Suppressor macrophage treated with lipopolysaccharide for 1 hour (primary cell): Measurements from ENCODE around the gene PCGF5.
"Not testable (repeated sequence)": the region's sequence is repeated elsewhere in the genome, so short reads cannot be mapped to it uniquely, and the experiment has no call there.

Experiments
- DNase-seq, 3 donors: peaks; one replicate each; pipeline ENCODE4 v3.0.0-alpha.2; 2020 to 2022

Gene PCGF5

DNA sequence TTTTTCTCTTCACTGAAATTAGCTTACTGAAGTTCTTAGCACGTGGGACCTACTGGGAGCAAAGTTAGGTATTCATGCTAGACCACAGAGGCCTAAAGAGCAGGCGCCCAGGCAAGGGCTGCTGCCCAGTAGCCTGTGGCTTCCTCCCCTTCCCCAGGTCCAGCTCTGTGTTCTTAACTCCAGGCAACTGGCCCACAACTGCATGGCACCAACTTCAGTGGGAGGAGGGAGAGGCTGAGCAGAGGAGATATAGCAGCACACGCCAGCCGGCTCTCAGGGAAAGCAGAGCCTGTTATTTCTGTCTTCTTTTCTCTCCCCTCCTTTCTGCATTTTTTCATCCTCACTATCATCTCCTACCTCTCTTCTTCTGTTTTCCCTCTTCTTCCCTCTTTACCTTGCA is 67.4 kb downstream of the PCGF5 start:
- DNase-seq = no peak

DNA sequence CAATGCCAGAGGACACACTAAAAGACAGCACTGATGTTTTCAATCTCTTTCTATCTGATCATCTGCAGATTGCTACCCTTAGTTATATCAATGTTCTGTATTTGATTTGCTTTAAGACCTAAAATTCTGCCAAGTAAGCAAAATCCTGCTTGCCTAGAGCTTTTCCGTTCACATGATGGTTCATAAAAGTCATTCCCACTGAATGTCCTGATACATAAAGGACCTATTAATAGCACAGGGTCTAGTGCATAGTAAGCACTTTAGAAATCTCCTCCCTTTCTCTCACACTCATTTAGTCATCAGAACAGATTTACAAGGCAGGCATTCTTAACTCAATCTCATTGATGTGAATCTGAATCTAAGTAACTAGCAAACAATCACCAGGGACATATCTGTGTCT is 68.8 kb downstream of the PCGF5 start:
- no peak for DNase-seq

DNA sequence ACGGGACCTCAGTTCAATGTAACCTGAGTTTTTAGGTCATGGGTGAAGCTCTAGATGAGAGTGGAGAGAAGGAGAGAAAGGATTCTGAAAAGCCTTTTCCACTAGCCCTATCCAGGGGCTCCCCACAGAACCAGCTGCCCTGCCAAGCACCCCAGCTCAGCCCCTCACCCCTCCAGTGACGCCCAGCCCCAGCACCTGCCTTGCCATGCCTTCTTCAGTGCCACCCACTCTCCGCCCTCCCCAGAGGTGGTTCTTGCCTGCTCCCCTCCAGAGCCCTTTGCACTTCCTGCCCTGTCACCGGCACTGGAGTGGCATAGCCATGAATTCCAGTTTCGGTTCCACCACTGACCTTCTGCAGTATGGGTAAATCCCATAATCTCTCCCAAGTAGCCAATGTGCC is 70.1 kb downstream of the PCGF5 start:
- DNase-seq = no peak

DNA sequence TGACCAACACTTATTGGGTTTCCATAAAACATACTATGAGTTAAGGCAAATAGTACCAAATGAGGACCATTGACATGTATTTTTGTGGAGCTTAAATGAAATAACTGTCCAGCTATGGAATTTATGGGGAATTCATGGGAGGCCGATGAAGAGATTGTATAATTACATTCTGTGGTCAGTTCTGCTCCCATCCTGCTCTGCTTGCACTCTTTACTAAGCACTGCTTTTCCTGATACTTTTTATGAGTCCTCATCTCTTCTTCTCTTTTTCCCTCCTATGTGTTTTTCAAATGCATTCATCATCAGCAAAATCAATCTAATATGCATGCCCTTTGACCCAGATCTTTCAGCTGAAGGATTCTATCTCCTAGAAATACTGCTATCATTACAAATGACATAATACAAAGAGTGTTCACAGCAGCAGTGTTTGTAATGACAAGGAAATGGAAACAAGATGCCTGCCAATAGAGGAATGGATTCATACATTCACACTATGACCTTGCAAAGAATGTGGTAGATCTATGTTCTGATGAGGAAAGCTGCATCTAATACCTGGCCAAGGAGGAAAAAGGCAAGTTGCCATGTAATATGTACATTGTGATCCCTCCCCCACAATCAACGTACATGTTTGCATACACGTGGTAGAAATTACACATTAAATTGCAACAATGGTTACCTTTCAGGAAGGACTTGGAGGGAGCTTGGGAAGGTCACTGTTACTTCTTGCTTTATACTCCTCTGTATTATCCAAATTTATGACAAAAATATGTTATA is 73.9 kb downstream of the PCGF5 start:
- DNase-seq = no peak

DNA sequence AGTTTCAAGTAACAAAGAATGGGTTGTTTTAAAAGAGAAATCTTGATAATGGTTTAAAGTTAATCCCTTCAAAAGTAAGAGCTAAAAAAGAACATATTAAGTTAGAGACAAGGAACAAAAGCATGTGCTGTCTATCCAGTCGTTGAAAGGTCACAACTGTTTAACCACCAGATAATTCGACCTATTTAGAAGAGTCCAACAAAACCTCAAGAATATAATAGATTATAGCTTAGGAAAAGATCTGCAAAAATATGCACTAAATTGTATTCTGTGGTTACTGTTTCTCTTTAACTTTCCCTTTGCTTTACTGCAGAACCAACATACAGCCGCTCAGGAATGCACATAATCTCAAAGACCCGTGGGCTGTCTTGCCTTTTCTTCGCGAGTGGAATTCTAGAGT is 74.9 kb downstream of the PCGF5 start:
- DNase-seq = no peak

DNA sequence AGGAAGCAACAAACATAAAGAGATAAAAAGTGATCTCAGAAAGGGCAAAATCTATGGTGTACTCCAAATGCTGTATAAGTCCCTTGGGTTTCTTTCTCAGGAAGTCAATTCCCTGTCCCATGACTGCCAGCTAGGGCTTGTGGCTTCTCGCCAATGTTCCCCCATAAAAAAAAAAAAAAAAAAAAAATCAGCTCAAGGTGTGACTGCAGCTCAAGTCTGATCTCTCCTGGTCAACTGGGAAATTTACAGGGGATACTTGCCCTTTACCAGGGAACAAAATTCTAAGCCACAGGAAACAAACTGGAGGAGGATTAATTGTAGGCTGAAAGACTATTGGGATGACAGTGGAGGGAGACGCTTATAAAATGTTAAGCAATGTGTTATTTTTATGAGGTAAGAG is 76.0 kb downstream of the PCGF5 start:
- no peak for DNase-seq

DNA sequence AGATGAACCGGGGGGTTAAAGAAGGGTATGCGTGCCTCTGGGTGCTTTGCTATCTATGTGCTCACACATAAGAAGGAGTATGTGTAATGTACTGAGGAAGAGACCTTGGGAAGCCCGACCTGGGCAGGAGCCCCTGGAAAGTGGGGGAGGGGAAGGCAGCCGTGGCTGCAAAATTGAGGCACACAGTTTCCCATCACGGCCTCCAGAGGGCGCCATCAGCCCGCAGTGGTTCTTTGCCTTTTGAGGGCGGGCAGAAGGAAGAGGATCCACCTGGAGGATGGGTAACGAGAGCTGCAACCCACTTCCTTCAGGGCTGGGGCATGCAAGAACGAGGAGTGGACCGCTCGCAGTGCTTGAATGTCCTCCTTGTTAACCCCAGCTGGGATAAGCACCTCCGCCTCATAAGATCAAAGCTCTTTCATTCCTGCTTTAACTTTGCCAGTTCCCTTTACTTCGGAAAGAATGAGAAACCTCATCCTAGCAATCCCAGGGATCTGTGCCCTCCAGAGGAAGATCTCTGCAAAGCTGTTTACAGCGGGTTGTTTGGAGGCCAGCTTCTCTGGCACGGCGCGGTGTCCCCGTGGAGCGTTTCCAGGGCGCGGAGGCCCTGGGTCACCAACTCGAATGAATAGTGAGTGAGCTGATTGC is 77.9 kb downstream of the PCGF5 start:
- peak; percentile 60 to 80 (median 74) for DNase-seq

DNA sequence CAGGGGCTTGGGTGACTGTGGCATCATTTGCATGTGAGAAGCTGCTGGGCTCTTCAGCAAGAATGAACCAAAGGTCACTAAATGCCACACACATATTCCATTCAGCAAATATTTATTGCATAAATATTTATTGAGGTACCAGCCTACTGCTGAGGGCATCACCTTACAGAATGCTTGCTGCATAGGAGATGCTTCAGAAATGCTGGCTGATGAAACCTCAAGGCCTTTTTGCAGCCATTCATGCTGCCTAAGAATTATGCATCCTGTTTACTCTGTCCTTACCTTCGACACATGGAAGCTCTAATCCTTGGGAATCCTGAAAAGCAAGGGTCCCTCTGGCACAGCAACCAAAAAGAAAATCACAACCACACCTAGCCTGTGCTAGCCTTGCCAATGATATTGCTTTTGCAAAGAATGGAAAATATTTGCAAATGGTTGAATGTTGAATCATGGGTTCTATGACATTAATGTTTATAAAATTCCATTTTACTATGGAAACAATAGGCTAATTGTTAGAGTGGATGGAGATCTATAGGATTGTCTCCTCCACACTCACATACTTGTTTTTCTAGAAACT is 79.6 kb downstream of the PCGF5 start:
- DNase-seq = no peak

DNA sequence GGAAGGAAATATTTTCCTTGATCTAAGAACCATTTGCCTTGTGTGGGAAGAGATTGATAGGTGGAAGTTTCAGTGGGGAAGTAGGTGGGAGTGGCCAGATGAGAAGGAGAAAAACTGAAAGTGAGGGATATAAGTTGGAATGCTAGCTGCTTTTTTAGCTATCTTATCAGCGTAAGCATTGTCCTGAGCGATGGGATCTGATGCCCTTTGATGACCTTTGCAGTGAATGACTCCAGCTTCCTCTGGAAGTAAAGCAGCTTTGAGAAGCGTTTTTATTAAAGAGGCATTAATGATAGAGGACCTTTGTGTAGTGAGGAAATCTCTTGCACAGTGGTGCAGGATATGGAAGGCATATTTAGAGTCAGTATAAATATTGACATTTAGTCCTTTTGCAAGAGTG is 82.5 kb downstream of the PCGF5 start:
- not testable (repeated sequence) for DNase-seq

DNA sequence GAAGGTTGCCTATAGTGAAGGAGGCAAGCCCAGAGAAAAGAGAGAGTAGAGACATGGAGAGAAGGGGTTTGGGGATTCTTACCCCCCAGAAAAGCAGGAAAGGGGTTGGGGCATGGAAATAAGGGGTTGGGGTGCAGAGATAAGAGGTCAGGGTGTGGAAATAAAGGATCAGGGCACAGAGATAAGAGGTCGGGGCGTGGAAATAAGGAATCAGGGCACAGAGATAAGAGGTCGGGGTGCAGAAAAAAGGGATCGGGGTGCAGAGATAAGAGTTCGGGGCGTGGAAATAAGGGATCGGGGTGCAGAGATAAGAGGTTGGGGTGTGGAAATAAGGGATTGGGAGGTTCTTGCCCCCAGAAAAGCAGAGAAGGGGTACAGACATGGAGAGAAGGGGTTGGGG is 85.5 kb downstream of the PCGF5 start:
- not testable (repeated sequence) for DNase-seq

DNA sequence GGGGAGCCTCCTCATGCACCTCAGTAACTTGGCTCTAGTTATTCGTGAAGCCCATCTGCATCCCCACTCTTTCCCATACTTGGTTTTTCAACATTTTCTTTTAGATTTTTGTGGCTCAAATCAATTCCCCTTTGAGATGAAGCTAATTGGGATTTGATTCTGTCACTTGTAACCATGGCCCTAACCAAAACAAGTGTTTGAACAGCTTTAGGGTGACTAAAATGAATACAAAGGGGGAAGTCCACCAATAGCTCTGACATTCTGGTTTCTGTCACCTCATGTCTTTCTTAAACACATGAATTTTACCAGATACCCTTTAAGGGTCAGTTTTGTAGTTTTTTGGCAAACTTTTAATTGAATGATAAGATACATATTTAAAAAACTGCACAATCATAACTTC is 87.0 kb downstream of the PCGF5 start:
- no peak for DNase-seq

DNA sequence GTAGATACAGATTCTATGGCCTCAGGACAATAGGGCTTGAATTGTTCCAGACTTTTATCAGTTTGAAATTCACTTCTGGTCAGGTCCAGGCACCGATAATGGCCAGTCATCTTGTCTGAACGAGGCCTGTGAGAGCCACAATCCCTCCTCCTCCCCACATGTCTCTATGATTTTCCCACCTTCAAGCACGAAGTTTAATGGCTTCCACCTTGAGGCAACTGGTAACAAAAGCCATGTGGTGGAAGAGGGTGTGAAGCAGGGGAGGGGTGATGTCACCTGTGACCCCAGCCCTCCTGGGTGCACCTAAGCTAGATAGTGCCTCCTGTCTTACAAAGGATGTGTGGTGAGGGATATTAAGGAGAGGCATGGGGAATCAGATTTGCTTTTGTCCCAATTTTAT is 89.2 kb downstream of the PCGF5 start:
- no peak for DNase-seq

DNA sequence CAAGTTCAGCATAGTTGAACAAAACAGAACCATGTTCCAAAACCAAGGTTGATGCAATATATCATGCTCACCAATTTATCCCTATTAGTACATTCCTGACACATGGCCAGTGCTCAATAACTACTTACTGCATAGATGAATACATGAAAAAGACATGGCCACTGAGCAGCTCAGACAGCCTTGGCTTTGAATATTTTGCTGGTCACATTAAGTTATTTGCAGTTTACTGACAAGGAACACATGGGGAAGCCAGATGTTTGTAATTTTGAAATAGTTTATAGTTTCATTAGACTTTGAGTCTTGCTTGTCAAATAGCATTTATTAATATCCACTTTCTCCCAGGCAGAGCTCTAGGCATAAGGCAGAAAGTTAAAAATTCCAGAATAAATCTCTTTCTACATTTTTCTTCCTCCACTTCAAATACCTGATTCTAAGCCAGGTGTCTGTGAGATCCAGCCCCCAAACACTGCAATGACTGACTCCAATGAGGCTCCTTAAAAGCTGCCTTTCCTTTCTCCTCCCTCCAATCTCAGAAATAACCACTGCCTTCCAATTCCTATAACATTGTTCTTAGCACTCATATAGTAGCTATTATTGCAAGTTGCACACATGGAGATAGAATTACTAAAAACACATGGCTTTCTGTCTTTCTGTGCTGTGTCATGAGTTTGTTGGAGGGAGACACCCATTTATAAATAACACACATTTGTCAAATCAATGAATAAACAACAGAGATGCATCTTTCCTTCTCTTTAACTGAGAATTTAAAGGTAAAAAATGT is 91.3 kb downstream of the PCGF5 start:
- DNase-seq = no peak

DNA sequence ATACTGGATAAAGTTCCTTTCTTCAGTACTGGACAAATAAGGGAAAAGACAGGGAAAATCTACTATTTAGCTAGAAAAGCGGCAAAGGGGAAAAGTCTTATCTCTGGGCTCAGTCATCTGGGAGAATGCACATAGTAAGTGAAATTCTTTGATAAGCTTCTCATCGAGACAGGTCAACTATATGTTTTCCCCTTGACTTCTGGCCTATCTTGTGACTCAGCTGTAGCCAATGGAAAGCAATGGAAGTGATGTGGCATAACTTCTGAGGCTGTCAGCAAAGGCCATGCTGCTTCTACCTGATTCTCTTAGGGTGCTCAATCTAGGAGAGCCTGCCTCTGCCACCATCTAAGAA is 91.9 kb downstream of the PCGF5 start:
- no peak for DNase-seq

DNA sequence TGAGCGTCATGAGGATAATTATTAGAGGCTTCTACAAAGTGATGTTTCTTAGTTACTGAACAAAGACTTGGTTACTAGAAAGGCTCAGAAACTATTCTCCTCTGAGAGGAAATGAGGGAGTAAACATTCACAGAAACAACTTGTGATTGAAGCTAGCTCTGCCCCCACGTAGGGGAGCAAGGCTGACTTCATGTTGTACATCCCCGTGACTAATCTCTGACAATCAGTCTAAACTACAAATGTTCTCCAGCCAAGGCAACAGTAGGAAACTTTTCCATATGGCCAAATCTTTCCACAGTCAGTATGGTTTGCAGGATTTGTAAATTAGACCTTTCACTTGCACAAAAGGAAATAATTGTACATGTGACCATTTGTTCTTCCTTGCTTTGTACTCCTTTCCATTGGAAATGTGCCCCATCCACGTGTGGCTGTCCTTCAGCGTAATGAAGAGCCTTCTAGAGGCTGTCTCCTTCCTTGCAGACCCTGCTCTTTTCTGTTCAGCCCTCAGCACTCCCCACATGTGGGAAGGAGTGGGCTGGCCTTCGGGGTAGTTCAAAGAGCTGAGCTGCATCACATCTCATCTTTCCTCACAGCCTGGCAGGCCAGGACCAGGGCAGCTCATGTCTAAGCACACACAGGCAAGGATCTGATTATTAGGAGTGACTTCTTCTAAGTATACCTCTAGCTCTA is 93.5 kb downstream of the PCGF5 start:
- DNase-seq = peak in 2 of 3 donors; percentile 3 to 4

DNA sequence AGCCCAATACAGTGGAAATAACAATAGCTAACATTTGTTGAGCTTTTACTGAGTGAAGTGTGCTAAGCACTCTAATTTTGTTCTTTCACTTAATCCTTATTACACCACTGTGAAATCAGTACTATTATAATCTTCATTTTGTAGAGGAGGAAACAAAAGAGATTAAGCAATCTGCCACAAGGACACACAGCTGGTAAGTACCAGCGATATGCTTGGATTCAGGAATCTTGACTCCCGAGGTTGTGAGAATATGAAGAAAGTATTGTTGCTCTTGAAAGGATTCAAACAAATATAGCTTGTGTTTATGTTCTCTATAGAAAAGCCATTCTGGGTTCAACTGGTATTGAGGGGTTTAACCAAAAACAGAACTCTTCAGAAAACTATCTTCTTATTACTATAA is 96.0 kb downstream of the PCGF5 start:
- no peak for DNase-seq

DNA sequence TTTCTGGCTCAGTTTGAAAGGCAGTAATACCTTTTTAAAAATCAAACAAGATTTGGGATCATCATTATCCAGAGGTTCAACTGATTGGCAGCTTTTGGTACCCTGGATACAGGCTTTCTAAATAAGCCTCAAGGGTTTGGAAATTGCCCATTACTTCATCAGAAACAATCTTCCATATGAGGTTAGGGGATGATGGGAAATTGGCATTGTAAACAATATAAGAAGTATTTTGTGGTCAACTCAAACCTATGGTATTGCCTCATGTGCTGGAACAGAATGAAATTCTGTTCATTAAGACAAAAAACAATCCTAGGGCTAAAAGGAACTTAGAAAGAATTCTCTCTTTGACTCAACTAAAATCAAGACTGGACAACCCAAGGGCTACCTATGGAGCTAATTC is 97.1 kb downstream of the PCGF5 start:
- DNase-seq = no peak

DNA sequence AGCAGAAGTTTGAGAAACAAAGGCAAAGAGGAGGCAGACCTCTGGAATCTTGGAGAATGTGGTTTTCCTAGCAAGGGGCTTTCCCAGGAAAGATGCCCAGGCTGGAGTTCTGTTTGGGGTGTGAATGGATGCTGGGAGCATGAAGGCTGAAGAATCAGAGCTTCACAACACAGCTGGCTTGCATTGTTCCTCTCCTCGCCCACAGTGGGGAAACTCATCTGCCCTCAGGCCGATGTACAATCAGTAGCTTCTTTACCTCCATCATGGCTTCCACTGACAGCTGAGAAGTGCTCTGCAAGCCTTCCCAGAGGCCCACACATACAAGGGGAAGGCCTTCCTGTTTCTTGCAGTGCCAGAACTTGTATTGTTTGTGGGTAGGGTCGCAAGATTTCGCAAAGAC is 98.9 kb downstream of the PCGF5 start:
- no peak for DNase-seq

DNA sequence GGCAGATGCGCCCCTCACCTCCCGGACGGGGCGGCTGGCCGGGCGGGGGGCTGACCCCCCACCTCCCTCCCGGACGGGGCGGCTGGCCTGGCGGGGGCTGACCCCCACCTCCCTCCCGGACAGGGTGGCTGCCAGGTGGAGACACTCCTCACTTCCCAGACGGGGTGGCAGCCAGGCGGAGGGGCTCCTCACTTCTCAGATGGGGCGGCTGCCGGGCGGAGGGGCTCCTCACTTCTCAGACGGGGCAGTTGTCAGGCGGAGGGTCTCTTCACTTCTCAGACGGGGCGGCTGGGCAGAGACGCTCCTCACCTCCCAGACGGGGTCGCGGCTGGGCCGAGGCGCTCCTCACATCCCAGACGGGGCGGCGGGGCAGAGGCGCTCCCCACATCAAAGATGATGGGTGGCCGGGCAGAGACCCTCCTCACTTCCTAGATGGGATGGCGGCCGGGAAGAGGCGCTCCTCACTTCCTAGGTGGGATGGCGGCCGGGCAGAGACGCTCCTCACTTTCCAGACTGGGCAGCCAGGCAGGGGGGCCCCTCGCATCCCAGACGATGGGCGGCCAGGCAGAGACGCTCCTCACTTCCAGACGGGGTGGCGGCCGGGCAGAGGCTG is 102.9 kb downstream of the PCGF5 start:
- not testable (repeated sequence) for DNase-seq

DNA sequence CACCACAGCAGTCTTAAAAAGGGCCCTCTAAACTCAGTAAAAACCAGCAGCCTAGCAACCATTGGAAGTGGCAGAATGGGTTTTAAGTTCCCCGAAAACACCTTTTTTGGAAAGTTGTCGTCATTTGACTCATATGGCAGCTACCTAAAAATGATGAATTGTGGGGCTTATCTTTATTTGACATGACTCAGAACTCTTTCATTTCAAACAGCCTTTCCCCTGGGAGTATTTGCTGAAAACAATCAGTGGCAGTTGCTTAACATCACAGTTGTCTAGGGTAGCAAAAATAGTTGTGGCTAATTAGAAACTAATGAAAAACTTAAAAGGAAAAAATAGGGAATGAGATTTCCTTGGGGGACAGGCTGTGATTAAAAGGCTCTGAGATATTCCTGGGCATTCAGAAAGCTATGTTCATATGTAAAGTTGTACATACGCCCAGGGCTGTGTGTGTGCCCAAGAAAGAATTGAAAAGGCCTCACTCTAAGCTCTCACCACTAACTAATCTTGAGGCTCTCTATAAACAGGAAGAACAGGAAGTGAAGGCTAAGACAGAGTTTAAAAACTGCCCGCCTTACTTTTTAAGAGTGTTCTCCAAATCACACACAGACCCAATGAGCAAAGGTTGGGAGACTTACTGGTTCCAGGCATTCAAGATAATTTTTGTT is 108.0 kb downstream of the PCGF5 start:
- no peak for DNase-seq
